HEK293 (cell line): ENCODE measurements around the gene NHERF2.
A peak's percentile ranks its signal among the peaks of the same experiment; 100 is the strongest.

Source experiments
- GFI1B ChIP-seq: fragments of 450-650 bp; formaldehyde crosslinking; IDR thresholded peaks from 2 replicates; pipeline ENCODE4 v1.5.1; 2016; ENCODE audit warnings: missing biosample characterization, missing genetic modification characterization
- HOXD13 ChIP-seq: sonication (generic); formaldehyde crosslinking; IDR thresholded peaks from 2 replicates; pipeline ENCODE4 v1.8.0; 2022; ENCODE audit warnings: missing genetic modification reagents, borderline replicate concordance
- KLF10 ChIP-seq: fragments of 450-650 bp; IDR thresholded peaks from 2 replicates; pipeline ENCODE4 v1.5.1; 2018; ENCODE audit warnings: missing biosample characterization, mild to moderate bottlenecking, missing genetic modification characterization
- OVOL3 ChIP-seq: fragments of 450-650 bp; formaldehyde crosslinking; IDR thresholded peaks from 2 replicates; pipeline ENCODE4 v1.5.1; 2016; ENCODE audit warnings: missing biosample characterization, missing genetic modification characterization
- PBX3 ChIP-seq: sonication (generic); formaldehyde crosslinking; IDR thresholded peaks from 2 replicates; pipeline ENCODE4 v1.8.1; 2022; ENCODE audit warnings: mild to moderate bottlenecking, moderate library complexity, missing genetic modification reagents
- PRDM6 ChIP-seq: fragments of 450-650 bp; formaldehyde crosslinking; IDR thresholded peaks from 2 replicates; pipeline ENCODE4 v1.5.1; 2017; ENCODE audit warnings: missing biosample characterization, missing genetic modification characterization
- SCRT1 ChIP-seq: fragments of 450-650 bp; formaldehyde crosslinking; IDR thresholded peaks from 2 replicates; pipeline ENCODE4 v1.5.1; 2016; ENCODE audit warnings: missing biosample characterization, missing genetic modification characterization, borderline replicate concordance
- SP7 ChIP-seq: fragments of 450-650 bp; formaldehyde crosslinking; IDR thresholded peaks from 2 replicates; pipeline ENCODE4 v1.5.1; 2016; ENCODE audit warnings: missing biosample characterization, missing genetic modification characterization
- ZFP3 ChIP-seq: fragments of 450-650 bp; formaldehyde crosslinking; IDR thresholded peaks from 2 replicates; pipeline ENCODE4 v1.5.1; 2016; ENCODE audit warnings: low read depth, missing biosample characterization, missing genetic modification characterization
- ZNF121 ChIP-seq: fragments of 450-650 bp; formaldehyde crosslinking; IDR thresholded peaks from 2 replicates; pipeline ENCODE4 v1.5.1; 2016; ENCODE audit warnings: missing biosample characterization, missing genetic modification characterization
- ZNF132 ChIP-seq: fragments of 450-650 bp; formaldehyde crosslinking; IDR thresholded peaks from 2 replicates; pipeline ENCODE4 v1.5.1; 2017; ENCODE audit warnings: missing biosample characterization, missing genetic modification characterization, borderline replicate concordance
- ZNF155 ChIP-seq: fragments of 450-650 bp; formaldehyde crosslinking; IDR thresholded peaks from 2 replicates; pipeline ENCODE4 v1.5.1; 2016; ENCODE audit warnings: missing biosample characterization, missing genetic modification characterization
- ZNF174 ChIP-seq: fragments of 450-650 bp; formaldehyde crosslinking; IDR thresholded peaks from 2 replicates; pipeline ENCODE4 v1.5.0; 2017; ENCODE audit warnings: missing biosample characterization, mild to moderate bottlenecking, missing genetic modification characterization
- ZNF175 ChIP-seq: fragments of 450-650 bp; formaldehyde crosslinking; IDR thresholded peaks from 2 replicates; pipeline ENCODE4 v1.5.1; 2016; ENCODE audit warnings: missing biosample characterization, missing genetic modification characterization
- ZNF248 ChIP-seq: fragments of 450-650 bp; formaldehyde crosslinking; IDR thresholded peaks from 2 replicates; pipeline ENCODE4 v1.5.1; 2017; ENCODE audit warnings: missing biosample characterization, missing genetic modification characterization
- ZNF280C ChIP-seq: fragments of 450-650 bp; formaldehyde crosslinking; IDR thresholded peaks from 2 replicates; pipeline ENCODE4 v1.5.1; 2016; ENCODE audit warnings: missing biosample characterization, missing genetic modification characterization
- ZNF354C ChIP-seq: fragments of 450-650 bp; formaldehyde crosslinking; IDR thresholded peaks from 2 replicates; pipeline ENCODE4 v1.5.1; 2016; ENCODE audit warnings: missing biosample characterization, missing genetic modification characterization, low read depth, borderline replicate concordance
- ZNF426 ChIP-seq: fragments of 450-650 bp; formaldehyde crosslinking; IDR thresholded peaks from 2 replicates; pipeline ENCODE4 v1.5.1; 2017; ENCODE audit warnings: missing biosample characterization, missing genetic modification characterization, mild to moderate bottlenecking, inconsistent platforms, moderate library complexity
- ZNF48 ChIP-seq: fragments of 450-650 bp; formaldehyde crosslinking; IDR thresholded peaks from 2 replicates; pipeline ENCODE4 v1.5.1; 2016; ENCODE audit warnings: missing biosample characterization, missing genetic modification characterization
- ZNF513 ChIP-seq: fragments of 450-650 bp; IDR thresholded peaks from 2 replicates; pipeline ENCODE4 v1.5.1; 2018; ENCODE audit warnings: missing biosample characterization, missing genetic modification characterization
- ZNF548 ChIP-seq: fragments of 450-650 bp; formaldehyde crosslinking; IDR thresholded peaks from 2 replicates; pipeline ENCODE4 v1.5.1; 2016; ENCODE audit warnings: missing biosample characterization, missing genetic modification characterization
- ZNF560 ChIP-seq: fragments of 450-650 bp; formaldehyde crosslinking; IDR thresholded peaks from 2 replicates; pipeline ENCODE4 v1.5.1; 2017; ENCODE audit warnings: missing biosample characterization, missing genetic modification characterization, borderline replicate concordance
- ZNF600 ChIP-seq: fragments of 450-650 bp; formaldehyde crosslinking; IDR thresholded peaks from 2 replicates; pipeline ENCODE4 v1.5.1; 2016; ENCODE audit warnings: missing biosample characterization, missing genetic modification characterization
- ZNF692 ChIP-seq: fragments of 450-650 bp; formaldehyde crosslinking; IDR thresholded peaks from 2 replicates; pipeline ENCODE4 v1.5.1; 2016; ENCODE audit warnings: missing biosample characterization, missing genetic modification characterization
- ZNF747 ChIP-seq: fragments of 450-650 bp; formaldehyde crosslinking; IDR thresholded peaks from 2 replicates; pipeline ENCODE4 v1.5.1; 2016; ENCODE audit warnings: missing biosample characterization, missing genetic modification characterization
- ZNF830 ChIP-seq: fragments of 450-650 bp; IDR thresholded peaks from 2 replicates; pipeline ENCODE4 v1.5.0; 2018; ENCODE audit warnings: missing biosample characterization, missing genetic modification characterization, low read depth, mild to moderate bottlenecking, moderate library complexity
- ZNF837 ChIP-seq: fragments of 450-650 bp; formaldehyde crosslinking; IDR thresholded peaks from 2 replicates; pipeline ENCODE4 v1.5.1; 2016; ENCODE audit warnings: missing biosample characterization, missing genetic modification characterization
- ZSCAN30 ChIP-seq: fragments of 450-650 bp; IDR thresholded peaks from 2 replicates; pipeline ENCODE4 v1.5.1; 2018; ENCODE audit warnings: missing biosample characterization, mild to moderate bottlenecking, missing genetic modification characterization, moderate library complexity
- TF ChIP-seq, protein P1 (sequence below): fragments of 450-650 bp; formaldehyde crosslinking; IDR thresholded peaks from 2 replicates; pipeline ENCODE4 v1.5.1; 2016; ENCODE audit warnings: missing biosample characterization, missing genetic modification characterization

The NHERF2 gene

DNA sequence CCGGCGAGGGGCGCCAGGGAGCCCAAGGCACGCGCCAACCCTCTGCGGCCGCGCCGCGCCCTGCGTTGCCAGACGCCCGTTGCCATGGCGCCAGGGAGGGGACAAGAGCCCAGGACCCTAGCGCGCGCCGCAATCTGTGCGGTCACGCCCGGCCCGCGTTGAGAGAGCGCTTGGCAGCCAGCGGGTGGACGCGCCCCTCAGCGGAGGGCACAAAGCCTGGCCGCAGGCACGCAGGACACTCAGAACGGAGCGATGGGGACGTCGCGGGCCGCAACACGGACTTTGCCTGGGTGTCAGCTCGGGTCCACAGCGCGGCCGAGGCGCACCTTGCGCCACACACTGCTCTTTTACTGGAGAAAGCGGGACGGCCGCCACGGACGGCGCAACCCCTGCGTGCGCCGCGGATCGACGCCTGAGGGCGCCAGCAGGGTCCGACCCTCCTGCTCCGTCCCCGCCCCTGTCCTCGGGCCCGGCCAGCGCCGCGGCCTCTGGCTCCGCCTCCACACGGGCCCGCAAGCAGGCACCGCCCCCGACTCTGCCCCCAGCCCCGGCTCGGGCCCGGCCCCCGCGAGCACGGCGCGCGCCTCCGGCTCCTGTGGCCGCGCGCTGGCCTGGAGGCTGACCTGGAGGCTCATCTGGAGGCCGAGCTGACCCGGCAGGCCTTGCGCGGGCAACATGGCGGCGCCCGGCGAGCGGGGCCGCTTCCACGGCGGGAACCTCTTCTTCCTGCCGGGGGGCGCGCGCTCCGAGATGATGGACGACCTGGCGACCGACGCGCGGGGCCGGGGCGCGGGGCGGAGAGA, 43.0 kb upstream of the NHERF2 start, which contains the start of gene GFER (continued):
- no peak for TF ChIP-seq ZNF174
- TF ChIP-seq ZNF175 (tag by site-specific recombination) = no peak
- no peak for TF ChIP-seq ZNF560 (tag by site-specific recombination)
- no peak for TF ChIP-seq ZNF48 (tag by site-specific recombination)
- TF ChIP-seq HOXD13 (CRISPR knock-in tag) = no peak
- peak; percentile 88 for TF ChIP-seq KLF10 (tag by site-specific recombination)
- no peak for TF ChIP-seq SCRT1 (tag by site-specific recombination)
- TF ChIP-seq ZNF354C (tag by site-specific recombination) = no peak
- TF ChIP-seq PBX3 (CRISPR knock-in tag) = no peak; the same call in 1 of the 2 replicates
- TF ChIP-seq GFI1B = peak; percentile 65
- TF ChIP-seq ZNF121 (tag by site-specific recombination) = peak; percentile 72
- no peak for TF ChIP-seq PRDM6 (tag by site-specific recombination)
- no peak for TF ChIP-seq ZNF548 (tag by site-specific recombination)
- no peak for TF ChIP-seq ZFP3 (tag by site-specific recombination)
- no peak for TF ChIP-seq ZNF426 (tag by site-specific recombination)
- TF ChIP-seq ZNF280C = no peak
- peak; percentile 95 for TF ChIP-seq ZNF600 (tag by site-specific recombination)
- TF ChIP-seq, protein P1, sequence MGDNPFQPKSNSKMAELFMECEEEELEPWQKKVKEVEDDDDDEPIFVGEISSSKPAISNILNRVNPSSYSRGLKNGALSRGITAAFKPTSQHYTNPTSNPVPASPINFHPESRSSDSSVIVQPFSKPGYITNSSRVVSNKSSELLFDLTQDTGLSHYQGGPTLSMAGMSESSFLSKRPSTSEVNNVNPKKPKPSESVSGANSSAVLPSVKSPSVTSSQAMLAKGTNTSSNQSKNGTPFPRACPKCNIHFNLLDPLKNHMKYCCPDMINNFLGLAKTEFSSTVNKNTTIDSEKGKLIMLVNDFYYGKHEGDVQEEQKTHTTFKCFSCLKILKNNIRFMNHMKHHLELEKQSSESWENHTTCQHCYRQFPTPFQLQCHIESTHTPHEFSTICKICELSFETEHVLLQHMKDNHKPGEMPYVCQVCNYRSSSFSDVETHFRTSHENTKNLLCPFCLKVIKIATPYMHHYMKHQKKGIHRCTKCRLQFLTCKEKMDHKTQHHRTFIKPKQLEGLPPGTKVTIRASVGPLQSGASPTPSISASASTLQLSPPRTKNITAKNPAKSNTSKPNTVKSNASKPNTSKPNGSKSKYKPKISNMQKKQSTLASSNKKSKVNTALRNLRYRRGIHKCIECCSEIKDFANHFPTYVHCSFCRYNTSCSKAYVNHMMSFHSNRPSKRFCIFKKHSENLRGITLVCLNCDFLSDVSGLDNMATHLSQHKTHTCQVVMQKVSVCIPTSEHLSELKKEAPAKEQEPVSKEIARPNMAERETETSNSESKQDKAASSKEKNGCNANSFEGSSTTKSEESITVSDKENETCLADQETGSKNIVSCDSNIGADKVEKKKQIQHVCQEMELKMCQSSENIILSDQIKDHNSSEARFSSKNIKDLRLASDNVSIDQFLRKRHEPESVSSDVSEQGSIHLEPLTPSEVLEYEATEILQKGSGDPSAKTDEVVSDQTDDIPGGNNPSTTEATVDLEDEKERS (tag by site-specific recombination) = no peak
- TF ChIP-seq ZNF747 (tag by site-specific recombination) = no peak
- peak; percentile 99 for TF ChIP-seq ZSCAN30 (tag by site-specific recombination)
- no peak for TF ChIP-seq ZNF248
- TF ChIP-seq OVOL3 (tag by site-specific recombination) = no peak
- peak; percentile 53; the same call in 1 of the 2 replicates for TF ChIP-seq ZNF692 (tag by site-specific recombination)
- no peak for TF ChIP-seq ZNF155 (tag by site-specific recombination)
- TF ChIP-seq ZNF132 (tag by site-specific recombination) = no peak
- peak; percentile 87 for TF ChIP-seq SP7 (tag by site-specific recombination)
- 0 out of 2 replicates have a peak, but pooled peaks have one; percentile 55 for TF ChIP-seq ZNF513
- TF ChIP-seq ZNF837 (tag by site-specific recombination) = peak; percentile 79; the same call in 1 of the 2 replicates
- TF ChIP-seq ZNF830 (tag by site-specific recombination) = no peak
